Adrenal gland (tissue), 12 donors: ENCODE results near the gene GCH1. TPM values are rescaled to one million over a fixed set of nuclear protein-coding genes. Genes with fewer than 3 reads are reported as not detected.
A peak's percentile ranks its signal among the peaks of the same experiment; 100 is the strongest.

Experiments
- DNase-seq, 7 donors: peaks; one replicate each; pipeline ENCODE4 v3.0.0-alpha.2; 2019 to 2020
- H3K27ac ChIP-seq, 5 donors: fragments of 200-600 bp; sonication (generic) in 4 of 5; 1 replicate in 3 of 5; 2 replicates in 2 of 5; pipeline versions ENCODE4 v1.5.1 to v1.8.0; 2016 to 2020; ENCODE audit warnings: mild to moderate bottlenecking in 1 of 5
- H3K27me3 ChIP-seq: fragments of 200-600 bp; 2 replicates; pipeline ENCODE4 v1.8.0; 2021
- H3K36me3 ChIP-seq, 2 donors: fragments of 200-600 bp; replicated peaks in 1 of 2; 1 replicate in 1 of 2; 2 replicates in 1 of 2; pipeline versions ENCODE4 v1.5.1 to v1.8.0; 2018 to 2022
- H3K4me1 ChIP-seq, 2 donors: fragments of 200-600 bp; replicated peaks in 1 of 2; 1 replicate in 1 of 2; 2 replicates in 1 of 2; pipeline versions ENCODE4 v1.5.1 to v1.8.0; 2018 to 2021
- H3K4me3 ChIP-seq, 4 donors: fragments of 200-600 bp; sonication (generic) in 3 of 4; one replicate each; pipeline ENCODE4 v1.5.1; 2016 to 2018
- H3K9me3 ChIP-seq, 3 donors: fragments of 200-600 bp; sonication (generic) in 1 of 3; replicated peaks in 1 of 3; 1 replicate in 2 of 3; 2 replicates in 1 of 3; pipeline versions ENCODE4 v1.5.1 to v1.8.0; 2016 to 2021
- CTCF ChIP-seq, 6 experiments: fragments of 450-650 bp in 4 of 6; fragments of 200-600 bp in 2 of 6; sonication (generic) in 1 of 6; IDR thresholded peaks; 1 replicate in 5 of 6; 2 replicates in 1 of 6; pipeline versions ENCODE4 v1.5.1 to v1.8.0; 2016 to 2021; ENCODE audit warnings: antibody characterized with exemption in 6 of 6, mild to moderate bottlenecking in 2 of 6, moderate library complexity in 1 of 6
- POLR2A ChIP-seq, 2 donors: fragments of 450-650 bp; IDR thresholded peaks; one replicate each; pipeline ENCODE4 v1.6.1; 2017; ENCODE audit warnings: antibody characterized with exemption in 2 of 2, mild to moderate bottlenecking in 2 of 2, moderate library complexity in 1 of 2
- WGBS, 4 donors: extraction: QIAGEN DNeasy Blood & Tissue Kit in 2 of 4; methylation state at CpG; one replicate each; pipeline versions ENCODE4 v1.1.5 to v1.1.7; 2013 to 2017; 5-methylcytosine and 5-hydroxymethylcytosine counted together
- intact Hi-C, 2 donors: fragments of 100-400 bp; cut with DNase I; formaldehyde crosslinking; loops; one replicate each; pipeline versions ENCODE4 v1.14.1 to v1.15.0; 2022 to 2023
- polyA plus RNA-seq, 3 donors: library from polyadenylated mRNA; stranded (reverse); fragments of 200-250 nt in 2 of 3; fragments of 350-450 nt in 1 of 3; fragmentation: Illumina TruSeq in 1 of 3; extraction: RNeasy Lipid Tissue Mini Kit (QIAGEN cat#74804) in 1 of 3; gene quantifications; one replicate each; pipeline ENCODE4 v1.2.3, GENCODE V29; 2013 to 2014
- total RNA-seq, 9 donors: library from RNA; depleted of rRNA in 4 of 9; stranded (reverse); fragments of >200 nt in 4 of 9; fragments of 120-200 nt in 1 of 9; fragmentation: NEBNext Ultra II Directional in 1 of 9; extraction: Animal tissue kit (Norgen Biotek cat#: 25700) in 1 of 9; gene quantifications; one replicate each; pipeline versions ENCODE4 v1.1.0 to v1.2.4, GENCODE V29; 2013 to 2023
- donor health status: healthy with polysubstance abuse.
- donor health status: Bipolar disorder and iron deficiency.
- donor health status: DM: yes; HTN: yes; CAD: no.
- donor health status: DM: no; HTN: no; CAD: no.
- donor health status: DM: no; HTN: no; CAD: no.
- donor health status: DM: yes; HTN: yes; CAD: no.

The GCH1 gene
- total and polyA plus RNA-seq, 12 donors, result 2.8 to 29.8 (median 10.3) TPM

GRCh38 chr14:54893151-54893760 lies 9.4 kb downstream of the GCH1 start:
- TF ChIP-seq POLR2A (IDR thresholded peaks at IDR 0.05) (no peak), CTCF (IDR thresholded peaks at IDR 0.05) (peak; percentile 63 to 77 (median 71))
- intact Hi-C loops, result no loop called here
- DNase-seq, result peak in 2 of 7 donors; percentile 39 to 56
- Histone ChIP-seq H3K4me1 (no peaks in the 10 kb centered on the region), H3K9me3 (no peaks in the 10 kb centered on the region), H3K36me3 (no peaks in the 10 kb centered on the region), H3K27ac (no peak overlapping the region), H3K27me3 (no peaks in the 10 kb centered on the region), H3K4me3 (no peak overlapping the region)
- 71 to 78% (median 74%) methylated on average over 3 of the region's 3 CpGs for WGBS, 4 donors

- no peaks in the 10 kb centered on the region for H3K27me3 ChIP-seq
- H3K4me3 ChIP-seq, result no peak overlapping the region
- intact Hi-C loops, result no loop called here
- no peaks in the 10 kb centered on the region for H3K9me3 ChIP-seq
- no peak for TF ChIP-seq CTCF (IDR thresholded peaks at IDR 0.05)
- TF ChIP-seq POLR2A (IDR thresholded peaks at IDR 0.05), result no peak
- no peak for DNase-seq
- no peak overlapping the region for H3K27ac ChIP-seq
- no peaks in the 10 kb centered on the region for H3K36me3 ChIP-seq
- 87 to 89% (median 88%) methylated on average over 10 of the region's 10 CpGs for WGBS, 4 donors
- no peaks in the 10 kb centered on the region for H3K4me1 ChIP-seq
Observed at GRCh38 chr14:54891471-54892245, 11.0 kb downstream of the GCH1 start.

GRCh38 chr14:54890788-54891187 lies 11.8 kb downstream of the GCH1 start:
- TF ChIP-seq CTCF (IDR thresholded peaks at IDR 0.05) (no peak), POLR2A (IDR thresholded peaks at IDR 0.05) (no peak)
- Histone ChIP-seq H3K27me3 (no peaks in the 10 kb centered on the region), H3K36me3 (no peaks in the 10 kb centered on the region), H3K9me3 (no peaks in the 10 kb centered on the region), H3K4me1 (no peaks in the 10 kb centered on the region), H3K4me3 (no peak overlapping the region), H3K27ac (no peak overlapping the region)
- WGBS, 4 donors, result 88 to 100% (median 93%) methylated on average over 1 of the region's 1 CpG
- intact Hi-C loops, result no loop called here
- no peak for DNase-seq

GRCh38 chr14:54889919-54890318 lies 12.7 kb downstream of the GCH1 start:
- Histone ChIP-seq H3K4me1 (no peaks in the 10 kb centered on the region), H3K9me3 (no peaks in the 10 kb centered on the region), H3K27ac (no peak overlapping the region), H3K27me3 (no peaks in the 10 kb centered on the region), H3K36me3 (no peaks in the 10 kb centered on the region), H3K4me3 (no peak overlapping the region)
- intact Hi-C loops, result no loop called here
- 91 to 96% (median 93%) methylated on average over 8 of the region's 8 CpGs for WGBS, 4 donors
- no peak for TF ChIP-seq POLR2A (IDR thresholded peaks at IDR 0.05)
- DNase-seq, result no peak
